ENCODE measurements around the gene FGF9.

- TF ChIP-seq, protein P1, sequence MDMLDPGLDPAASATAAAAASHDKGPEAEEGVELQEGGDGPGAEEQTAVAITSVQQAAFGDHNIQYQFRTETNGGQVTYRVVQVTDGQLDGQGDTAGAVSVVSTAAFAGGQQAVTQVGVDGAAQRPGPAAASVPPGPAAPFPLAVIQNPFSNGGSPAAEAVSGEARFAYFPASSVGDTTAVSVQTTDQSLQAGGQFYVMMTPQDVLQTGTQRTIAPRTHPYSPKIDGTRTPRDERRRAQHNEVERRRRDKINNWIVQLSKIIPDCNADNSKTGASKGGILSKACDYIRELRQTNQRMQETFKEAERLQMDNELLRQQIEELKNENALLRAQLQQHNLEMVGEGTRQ (IDR thresholded peaks at IDR 0.05) = no peak
- TF ChIP-seq POLR2A (IDR thresholded peaks at IDR 0.05; ENCODE audit: low read length) = no peak
Observed at GRCh38 chr13:21675095-21675991, 4.5 kb downstream of the FGF9 start.

Measured in A549 (cell line).